Ishikawa (cell line): ENCODE results near the gene GRID1.

ENCODE experiments used
- CEBPB ChIP-seq: IDR thresholded peaks from 2 replicates; pipeline ENCODE4 v1.6.1; 2012
- CREB1 ChIP-seq: IDR thresholded peaks from 2 replicates; pipeline ENCODE4 v1.6.1; 2012; ENCODE audit warnings: low read depth
- EGR1 ChIP-seq: IDR thresholded peaks from 2 replicates; pipeline ENCODE4 v1.6.1; 2012
- EP300 ChIP-seq: IDR thresholded peaks from 2 replicates; pipeline ENCODE4 v1.6.1; 2012; ENCODE audit warnings: borderline replicate concordance
- FOXM1 ChIP-seq: IDR thresholded peaks from 2 replicates; pipeline ENCODE4 v1.6.1; 2012; ENCODE audit warnings: low read depth, borderline replicate concordance
- NFIC ChIP-seq: IDR thresholded peaks from 2 replicates; pipeline ENCODE4 v1.6.1; 2012
- RAD21 ChIP-seq: IDR thresholded peaks from 2 replicates; pipeline ENCODE4 v1.6.1; 2012; ENCODE audit warnings: low read depth
- TAF1 ChIP-seq: IDR thresholded peaks from 2 replicates; pipeline ENCODE4 v1.6.1; 2012; ENCODE audit warnings: low read depth, mild to moderate bottlenecking
- TCF12 ChIP-seq: IDR thresholded peaks from 2 replicates; pipeline ENCODE4 v1.6.1; 2012; ENCODE audit warnings: low read depth
- TEAD4 ChIP-seq: IDR thresholded peaks from 2 replicates; pipeline ENCODE4 v1.6.1; 2012
- YY1 ChIP-seq: IDR thresholded peaks from 2 replicates; pipeline ENCODE4 v1.6.1; 2012; ENCODE audit warnings: low read depth
- ZBTB7A ChIP-seq: IDR thresholded peaks from 2 replicates; pipeline ENCODE4 v1.6.1; 2012; ENCODE audit warnings: low read depth
- TF ChIP-seq, protein P1 (sequence below): IDR thresholded peaks from 2 replicates; pipeline ENCODE4 v1.6.1; 2012; ENCODE audit warnings: low read depth, mild to moderate bottlenecking
- TF ChIP-seq, protein P2 (sequence below): IDR thresholded peaks from 2 replicates; pipeline ENCODE4 v1.6.1; 2012
- TF ChIP-seq, protein P3 (sequence below): IDR thresholded peaks from 2 replicates; pipeline ENCODE4 v1.6.1; 2012

The GRID1 gene

DNA sequence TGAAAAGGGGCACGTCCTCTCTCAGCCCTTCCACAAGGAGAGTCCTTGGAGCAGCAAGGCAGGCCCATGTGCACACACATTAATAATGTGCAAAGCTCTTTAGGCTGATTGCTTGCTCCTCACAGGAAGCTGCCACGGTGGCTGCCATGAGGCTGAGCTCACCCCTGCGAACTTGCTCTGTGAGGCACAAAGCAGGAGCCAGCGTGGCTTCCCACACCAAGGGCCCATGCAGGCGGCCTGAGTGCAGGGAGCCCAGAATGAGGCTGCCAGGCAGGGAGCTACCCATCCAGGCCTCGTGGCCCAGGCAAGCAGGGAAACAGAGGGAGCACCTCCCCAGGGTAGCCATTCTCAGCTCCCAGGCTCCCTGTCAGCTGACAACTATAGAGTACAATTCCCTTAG lies 242.9 kb downstream of the GRID1 start:
- TF ChIP-seq, protein P1, sequence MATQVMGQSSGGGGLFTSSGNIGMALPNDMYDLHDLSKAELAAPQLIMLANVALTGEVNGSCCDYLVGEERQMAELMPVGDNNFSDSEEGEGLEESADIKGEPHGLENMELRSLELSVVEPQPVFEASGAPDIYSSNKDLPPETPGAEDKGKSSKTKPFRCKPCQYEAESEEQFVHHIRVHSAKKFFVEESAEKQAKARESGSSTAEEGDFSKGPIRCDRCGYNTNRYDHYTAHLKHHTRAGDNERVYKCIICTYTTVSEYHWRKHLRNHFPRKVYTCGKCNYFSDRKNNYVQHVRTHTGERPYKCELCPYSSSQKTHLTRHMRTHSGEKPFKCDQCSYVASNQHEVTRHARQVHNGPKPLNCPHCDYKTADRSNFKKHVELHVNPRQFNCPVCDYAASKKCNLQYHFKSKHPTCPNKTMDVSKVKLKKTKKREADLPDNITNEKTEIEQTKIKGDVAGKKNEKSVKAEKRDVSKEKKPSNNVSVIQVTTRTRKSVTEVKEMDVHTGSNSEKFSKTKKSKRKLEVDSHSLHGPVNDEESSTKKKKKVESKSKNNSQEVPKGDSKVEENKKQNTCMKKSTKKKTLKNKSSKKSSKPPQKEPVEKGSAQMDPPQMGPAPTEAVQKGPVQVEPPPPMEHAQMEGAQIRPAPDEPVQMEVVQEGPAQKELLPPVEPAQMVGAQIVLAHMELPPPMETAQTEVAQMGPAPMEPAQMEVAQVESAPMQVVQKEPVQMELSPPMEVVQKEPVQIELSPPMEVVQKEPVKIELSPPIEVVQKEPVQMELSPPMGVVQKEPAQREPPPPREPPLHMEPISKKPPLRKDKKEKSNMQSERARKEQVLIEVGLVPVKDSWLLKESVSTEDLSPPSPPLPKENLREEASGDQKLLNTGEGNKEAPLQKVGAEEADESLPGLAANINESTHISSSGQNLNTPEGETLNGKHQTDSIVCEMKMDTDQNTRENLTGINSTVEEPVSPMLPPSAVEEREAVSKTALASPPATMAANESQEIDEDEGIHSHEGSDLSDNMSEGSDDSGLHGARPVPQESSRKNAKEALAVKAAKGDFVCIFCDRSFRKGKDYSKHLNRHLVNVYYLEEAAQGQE, result no peak
- TF ChIP-seq EP300 (no peak), TAF1 (no peak), CEBPB (no peak), EGR1 (no peak), RAD21 (no peak), ZBTB7A (no peak), TEAD4 (no peak), TCF12 (no peak), CREB1 (no peak), YY1 (no peak), FOXM1 (no peak), NFIC (no peak)
- TF ChIP-seq, protein P2, sequence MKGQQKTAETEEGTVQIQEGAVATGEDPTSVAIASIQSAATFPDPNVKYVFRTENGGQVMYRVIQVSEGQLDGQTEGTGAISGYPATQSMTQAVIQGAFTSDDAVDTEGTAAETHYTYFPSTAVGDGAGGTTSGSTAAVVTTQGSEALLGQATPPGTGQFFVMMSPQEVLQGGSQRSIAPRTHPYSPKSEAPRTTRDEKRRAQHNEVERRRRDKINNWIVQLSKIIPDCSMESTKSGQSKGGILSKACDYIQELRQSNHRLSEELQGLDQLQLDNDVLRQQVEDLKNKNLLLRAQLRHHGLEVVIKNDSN, result no peak
- TF ChIP-seq, protein P3, sequence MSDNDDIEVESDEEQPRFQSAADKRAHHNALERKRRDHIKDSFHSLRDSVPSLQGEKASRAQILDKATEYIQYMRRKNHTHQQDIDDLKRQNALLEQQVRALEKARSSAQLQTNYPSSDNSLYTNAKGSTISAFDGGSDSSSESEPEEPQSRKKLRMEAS, result no peak

DNA sequence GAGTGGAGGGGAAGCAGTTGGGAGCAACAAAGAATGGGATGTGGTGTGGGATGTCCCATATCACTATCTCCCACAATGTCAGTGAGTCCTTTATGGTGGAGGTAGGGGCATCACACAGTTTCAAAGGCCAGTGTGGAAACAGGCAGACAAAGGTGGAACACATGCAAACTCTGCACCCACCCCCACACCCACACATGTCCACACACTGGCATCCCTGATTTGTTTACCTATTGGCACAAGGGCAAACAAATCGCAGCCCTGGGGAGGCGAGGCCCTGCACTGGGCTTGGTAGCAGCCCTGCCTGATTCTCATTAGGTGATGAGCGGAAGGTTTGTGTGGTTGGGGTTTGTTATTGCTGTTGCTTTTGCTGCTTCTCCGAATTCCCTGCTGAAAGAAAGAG lies 243.3 kb downstream of the GRID1 start:
- no peak for TF ChIP-seq CEBPB
- no peak for TF ChIP-seq FOXM1
- TF ChIP-seq EP300, result no peak

DNA sequence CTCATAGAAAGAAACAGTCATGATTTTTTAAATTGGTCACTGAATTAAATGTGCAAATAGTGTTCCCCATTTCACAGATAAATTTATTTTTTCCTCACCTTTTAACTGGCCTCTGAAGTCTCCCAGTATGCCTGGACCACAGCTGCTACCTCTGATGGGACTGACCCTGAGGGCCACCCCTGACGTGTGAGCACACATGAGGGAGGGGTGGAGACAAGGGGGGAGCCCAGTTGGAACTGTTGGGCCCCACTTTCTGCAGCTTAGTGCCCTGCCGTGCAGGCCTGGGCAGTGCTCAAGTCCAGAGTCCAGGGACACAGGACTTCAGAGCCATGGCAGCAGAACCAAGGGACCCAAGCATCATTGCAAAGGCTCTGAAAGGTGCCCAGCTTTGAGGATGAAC lies 243.9 kb downstream of the GRID1 start:
- TF ChIP-seq RAD21 (no peak), ZBTB7A (no peak), TAF1 (no peak), CREB1 (no peak), FOXM1 (no peak), NFIC (no peak), YY1 (no peak), EGR1 (no peak), TCF12 (no peak), CEBPB (no peak), EP300 (no peak), TEAD4 (no peak)
- TF ChIP-seq, protein P1, result no peak
- TF ChIP-seq, protein P3, result no peak
- TF ChIP-seq, protein P2, result no peak

DNA sequence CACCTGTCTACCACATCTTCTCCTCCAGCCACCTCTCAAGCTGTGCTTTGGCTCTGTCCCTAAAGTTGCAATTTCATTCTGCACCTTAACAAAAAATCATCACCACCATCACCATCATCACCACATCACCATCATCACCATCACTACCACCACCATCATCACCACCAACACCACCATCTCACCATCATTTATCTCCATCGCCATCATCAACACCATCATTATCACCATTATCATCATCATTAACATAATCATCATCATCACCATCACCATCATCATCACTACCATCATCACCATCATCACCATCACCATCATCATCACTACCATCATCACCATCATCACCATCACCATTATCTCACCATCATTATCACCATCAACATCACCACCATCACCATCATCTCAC lies 245.4 kb downstream of the GRID1 start:
- TF ChIP-seq, protein P2, result no peak
- TF ChIP-seq CEBPB, result no peak
- TF ChIP-seq EP300, result no peak
- TF ChIP-seq RAD21, result no peak
- TF ChIP-seq, protein P1, result no peak
- no peak for TF ChIP-seq EGR1
- TF ChIP-seq YY1, result no peak
- TF ChIP-seq TEAD4, result no peak
- TF ChIP-seq, protein P3, result no peak
- no peak for TF ChIP-seq TAF1
- no peak for TF ChIP-seq CREB1
- TF ChIP-seq FOXM1, result no peak
- no peak for TF ChIP-seq TCF12
- no peak for TF ChIP-seq NFIC
